Hepatocyte (in vitro differentiated cells): Measurements from ENCODE around the gene RPL41. TPM values are rescaled to one million over a fixed set of nuclear protein-coding genes. Genes with fewer than 3 reads are reported as not detected.
A peak's percentile ranks its signal among the peaks of the same experiment; 100 is the strongest.

Source experiments
- DNase-seq: peaks from one replicate; pipeline ENCODE4 v3.0.0-alpha.2; 2016; ENCODE audit warnings: low spot score
- H2AFZ ChIP-seq: fragments of 200-600 bp; sonication (generic); 2 replicates; pipeline ENCODE4 v1.6.0; 2016; ENCODE audit warnings: antibody characterized with exemption, mild to moderate bottlenecking
- H3K27ac ChIP-seq: fragments of 200-600 bp; sonication (generic); 2 replicates; pipeline ENCODE4 v1.5.1; 2016; ENCODE audit warnings: mild to moderate bottlenecking
- H3K27me3 ChIP-seq: fragments of 200-600 bp; sonication (generic); 2 replicates; pipeline ENCODE4 v1.6.1; 2016
- H3K36me3 ChIP-seq: fragments of 200-600 bp; sonication (generic); replicated peaks from 2 replicates; pipeline ENCODE4 v1.5.1; 2016; ENCODE audit warnings: low read depth; ENCODE audit not compliant: insufficient read depth
- H3K4me1 ChIP-seq: fragments of 200-600 bp; sonication (generic); 2 replicates; pipeline ENCODE4 v1.5.1; 2016; ENCODE audit warnings: mild to moderate bottlenecking, moderate library complexity; ENCODE audit not compliant: insufficient read depth
- H3K4me2 ChIP-seq: fragments of 200-600 bp; sonication (generic); 2 replicates; pipeline ENCODE4 v1.6.0; 2016
- H3K4me3 ChIP-seq: fragments of 200-600 bp; sonication (generic); 2 replicates; pipeline ENCODE4 v1.5.1; 2016; ENCODE audit warnings: mild to moderate bottlenecking
- H3K79me2 ChIP-seq: fragments of 200-600 bp; sonication (generic); 2 replicates; pipeline ENCODE4 v1.6.0; 2017; ENCODE audit warnings: mild to moderate bottlenecking
- H3K9me2 ChIP-seq: fragments of 200-600 bp; sonication (generic); replicated peaks from 2 replicates; pipeline ENCODE4 v1.6.0; 2017; ENCODE audit warnings: mild to moderate bottlenecking; ENCODE audit not compliant: insufficient read depth
- H3K9me3 ChIP-seq: fragments of 200-600 bp; sonication (generic); 2 replicates; pipeline ENCODE4 v1.5.1; 2016; ENCODE audit warnings: low read depth, mild to moderate bottlenecking
- H4K20me1 ChIP-seq: fragments of 200-600 bp; sonication (generic); 2 replicates; pipeline ENCODE4 v1.6.0; 2016; ENCODE audit warnings: mild to moderate bottlenecking; ENCODE audit not compliant: insufficient read depth, poor library complexity, severe bottlenecking
- CTCF ChIP-seq: fragments of 200-600 bp; sonication (generic); IDR thresholded peaks from 2 replicates; pipeline ENCODE4 v1.5.1; 2016; ENCODE audit warnings: antibody characterized with exemption, mild to moderate bottlenecking; ENCODE audit not compliant: poor library complexity
- EZH2 ChIP-seq: fragments of 200-600 bp; sonication (generic); IDR thresholded peaks from 2 replicates; pipeline ENCODE4 v1.6.1; 2016; ENCODE audit warnings: antibody characterized with exemption, mild to moderate bottlenecking, borderline replicate concordance
- EZH2phosphoT487 ChIP-seq: fragments of 200-600 bp; sonication (generic); IDR thresholded peaks from one replicate; pipeline ENCODE4 v1.6.1; 2018; ENCODE audit warnings: antibody characterized with exemption, mild to moderate bottlenecking, low read depth, moderate library complexity; ENCODE audit not compliant: unreplicated experiment, severe bottlenecking
- WGBS: methylation state at CpG from one replicate; pipeline ENCODE4 v1.1.6; 2016; ENCODE audit warnings: low lambda C conversion rate; ENCODE audit errors: missing lambda C conversion rate; 5-methylcytosine and 5-hydroxymethylcytosine counted together
- polyA plus RNA-seq: library from polyadenylated mRNA; unstranded; fragments of >200 nt; fragmentation: Nextera tagmentation; extraction: Ambion mirVana; gene quantifications from 2 replicates; pipeline ENCODE4 v1.2.1, GENCODE V29; 2016
- total RNA-seq: library from RNA; depleted of rRNA; stranded (reverse); fragments of >200 nt; gene quantifications from 2 replicates; pipeline ENCODE4 v1.2.3, GENCODE V29; 2014

The RPL41 gene
- total and polyA plus RNA-seq, 2 experiments from 2014 or later = 2,240 to 2,801 TPM

GRCh38 chr12:56159482-56160192 is 43.2 kb downstream of the RPL41 start:
- Histone ChIP-seq H3K79me2 (peaks cover 32% of the 10 kb centered on the region), H3K4me1 (peaks cover 30% of the 10 kb centered on the region), H3K27me3 (no peaks in the 10 kb centered on the region), H3K27ac (peak overlapping the region; percentile 99), H4K20me1 (peaks cover 29% of the 10 kb centered on the region), H3K4me3 (peak overlapping the region; percentile 81), H2AFZ (no peak overlapping the region), H3K9me2 (no peaks in the 10 kb centered on the region), H3K36me3 (no peaks in the 10 kb centered on the region), H3K9me3 (no peaks in the 10 kb centered on the region), H3K4me2 (peak overlapping the region; percentile 88)
- TF ChIP-seq EZH2phosphoT487 = no peak
- TF ChIP-seq EZH2 = no peak
- TF ChIP-seq CTCF = no peak
- no peak for DNase-seq
- 66% methylated on average over 8 of the region's 8 CpGs for WGBS

GRCh38 chr12:56160193-56160763 is 43.8 kb downstream of the RPL41 start:
- Histone ChIP-seq H3K9me2 (no peaks in the 10 kb centered on the region), H3K4me2 (peak overlapping the region; percentile 88), H3K4me3 (peak overlapping the region; percentile 81), H3K9me3 (no peaks in the 10 kb centered on the region), H3K79me2 (peaks cover 32% of the 10 kb centered on the region), H3K27me3 (no peaks in the 10 kb centered on the region), H3K4me1 (peaks cover 30% of the 10 kb centered on the region), H3K27ac (peak overlapping the region; percentile 99), H2AFZ (no peak overlapping the region), H3K36me3 (no peaks in the 10 kb centered on the region), H4K20me1 (peaks cover 29% of the 10 kb centered on the region)
- TF ChIP-seq EZH2phosphoT487 (no peak), EZH2 (no peak), CTCF (no peak)
- no peak for DNase-seq
- WGBS = 73% methylated on average over 7 of the region's 7 CpGs

- no peak for DNase-seq
- H3K79me2 ChIP-seq = peaks cover 32% of the 10 kb centered on the region
- peak overlapping the region; percentile 88 for H3K4me2 ChIP-seq
- no peaks in the 10 kb centered on the region for H3K9me2 ChIP-seq
- no peaks in the 10 kb centered on the region for H3K27me3 ChIP-seq
- H3K36me3 ChIP-seq = no peaks in the 10 kb centered on the region
- peak overlapping the region; percentile 99 for H3K27ac ChIP-seq
- 84% methylated on average over 11 of the region's 11 CpGs for WGBS
- no peak overlapping the region for H3K4me3 ChIP-seq
- no peaks in the 10 kb centered on the region for H3K9me3 ChIP-seq
- TF ChIP-seq CTCF (no peak), EZH2phosphoT487 (no peak), EZH2 (no peak)
- H3K4me1 ChIP-seq = peaks cover 30% of the 10 kb centered on the region
- H2AFZ ChIP-seq = no peak overlapping the region
- peaks cover 29% of the 10 kb centered on the region for H4K20me1 ChIP-seq
These were observed 44.7 kb downstream of the RPL41 start for GRCh38 chr12:56160894-56161689.
